ENCODE measurements around the gene RALGPS1.

GRCh38 chr9:127258606-127259471, 344.3 kb downstream of the RALGPS1 start:
- TF ChIP-seq, protein P1, sequence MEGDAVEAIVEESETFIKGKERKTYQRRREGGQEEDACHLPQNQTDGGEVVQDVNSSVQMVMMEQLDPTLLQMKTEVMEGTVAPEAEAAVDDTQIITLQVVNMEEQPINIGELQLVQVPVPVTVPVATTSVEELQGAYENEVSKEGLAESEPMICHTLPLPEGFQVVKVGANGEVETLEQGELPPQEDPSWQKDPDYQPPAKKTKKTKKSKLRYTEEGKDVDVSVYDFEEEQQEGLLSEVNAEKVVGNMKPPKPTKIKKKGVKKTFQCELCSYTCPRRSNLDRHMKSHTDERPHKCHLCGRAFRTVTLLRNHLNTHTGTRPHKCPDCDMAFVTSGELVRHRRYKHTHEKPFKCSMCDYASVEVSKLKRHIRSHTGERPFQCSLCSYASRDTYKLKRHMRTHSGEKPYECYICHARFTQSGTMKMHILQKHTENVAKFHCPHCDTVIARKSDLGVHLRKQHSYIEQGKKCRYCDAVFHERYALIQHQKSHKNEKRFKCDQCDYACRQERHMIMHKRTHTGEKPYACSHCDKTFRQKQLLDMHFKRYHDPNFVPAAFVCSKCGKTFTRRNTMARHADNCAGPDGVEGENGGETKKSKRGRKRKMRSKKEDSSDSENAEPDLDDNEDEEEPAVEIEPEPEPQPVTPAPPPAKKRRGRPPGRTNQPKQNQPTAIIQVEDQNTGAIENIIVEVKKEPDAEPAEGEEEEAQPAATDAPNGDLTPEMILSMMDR (IDR thresholded peaks at IDR 0.05; ENCODE audit: low read depth, low read length), result no peak
- TF ChIP-seq POLR2A (IDR thresholded peaks at IDR 0.05; ENCODE audit: extremely low read depth, insufficient read length), result no peak
- TF ChIP-seq, protein P2, sequence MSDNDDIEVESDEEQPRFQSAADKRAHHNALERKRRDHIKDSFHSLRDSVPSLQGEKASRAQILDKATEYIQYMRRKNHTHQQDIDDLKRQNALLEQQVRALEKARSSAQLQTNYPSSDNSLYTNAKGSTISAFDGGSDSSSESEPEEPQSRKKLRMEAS (IDR thresholded peaks at IDR 0.05; ENCODE audit: low read depth, low read length), result no peak
